CD4-positive, alpha-beta T cell treated with Interleukin-4 for 4 hours (primary cell): ENCODE data around the gene CHRM4.
"Not testable (repeated sequence)": the region's sequence is repeated elsewhere in the genome, so short reads cannot be mapped to it uniquely, and the experiment has no call there.

Source experiments
- DNase-seq: peaks from one replicate; pipeline ENCODE4 v3.0.0-alpha.2; 2020

Gene CHRM4

GRCh38 chr11:46381819-46382645, 9.5 kb downstream of the CHRM4 start:
- DNase-seq = no peak

DNA sequence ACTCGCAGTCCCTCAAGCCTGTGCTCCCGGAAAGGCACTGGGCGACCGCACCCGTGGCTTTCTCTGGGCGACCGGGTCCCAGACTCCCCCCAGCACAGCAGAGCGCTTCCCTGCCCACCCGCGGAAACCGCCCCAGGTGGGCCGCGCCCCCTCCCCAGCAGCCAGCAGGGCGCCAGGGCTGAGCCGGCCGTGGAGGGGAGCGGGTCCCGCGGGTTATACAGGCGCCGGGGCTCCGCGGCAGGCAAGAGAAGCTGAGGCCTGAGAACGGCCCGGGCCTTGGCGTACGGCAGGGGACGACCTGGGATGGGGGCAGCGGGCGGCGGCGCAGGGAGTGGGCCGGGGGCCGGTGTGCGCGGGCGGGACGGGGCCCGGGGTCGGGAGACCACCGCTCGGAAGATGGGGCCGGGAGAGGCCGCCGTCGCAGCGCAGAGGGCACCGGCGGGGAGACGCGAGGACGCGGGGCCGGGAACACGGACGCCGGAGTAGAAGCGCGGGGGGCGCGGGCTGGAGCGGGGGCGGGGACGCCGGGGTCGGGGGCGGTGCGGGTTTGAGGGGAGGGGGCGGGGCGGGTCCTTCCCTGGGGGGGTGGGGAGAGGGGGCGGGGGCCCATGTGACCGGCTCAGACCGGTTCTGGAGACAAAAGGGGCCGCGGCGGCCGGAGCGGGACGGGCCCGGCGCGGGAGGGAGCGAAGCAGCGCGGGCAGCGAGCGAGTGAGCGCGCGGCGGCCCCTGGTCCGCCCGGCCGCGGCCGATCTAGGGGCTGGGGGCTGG, 10.3 kb downstream of the CHRM4 start, which contains the start of gene MDK:
Gene MDK (plus strand): TSS at position 622 of the 771 bp plus-strand sequence. CDS start 389 bp downstream, outside the sequence.
- DNase-seq = no peak

GRCh38 chr11:46380340-46381047, 11.1 kb downstream of the CHRM4 start:
- DNase-seq = peak; percentile 41

DNA sequence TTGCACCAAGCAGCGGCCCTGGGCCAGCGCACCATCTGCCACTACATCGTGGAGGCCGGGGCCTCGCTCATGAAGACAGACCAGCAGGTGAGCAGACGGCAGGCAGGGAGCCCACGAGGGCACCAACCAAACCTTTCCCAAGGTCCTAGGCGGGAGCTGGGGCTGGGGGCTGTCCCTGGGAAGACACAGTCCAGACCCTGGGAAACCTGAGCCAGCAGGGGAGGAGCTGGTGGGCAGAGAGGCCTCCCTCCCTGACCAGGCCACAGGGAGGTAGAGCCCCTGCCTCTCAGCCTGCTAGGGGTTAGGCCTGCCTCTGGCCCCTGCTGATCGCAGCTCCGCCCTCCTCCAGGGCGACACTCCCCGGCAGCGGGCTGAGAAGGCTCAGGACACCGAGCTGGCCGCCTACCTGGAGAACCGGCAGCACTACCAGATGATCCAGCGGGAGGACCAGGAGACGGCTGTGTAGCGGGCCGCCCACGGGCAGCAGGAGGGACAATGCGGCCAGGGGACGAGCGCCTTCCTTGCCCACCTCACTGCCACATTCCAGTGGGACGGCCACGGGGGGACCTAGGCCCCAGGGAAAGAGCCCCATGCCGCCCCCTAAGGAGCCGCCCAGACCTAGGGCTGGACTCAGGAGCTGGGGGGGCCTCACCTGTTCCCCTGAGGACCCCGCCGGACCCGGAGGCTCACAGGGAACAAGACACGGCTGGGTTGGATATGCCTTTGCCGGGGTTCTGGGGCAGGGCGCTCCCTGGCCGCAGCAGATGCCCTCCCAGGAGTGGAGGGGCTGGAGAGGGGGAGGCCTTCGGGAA, 11.9 kb downstream of the CHRM4 start:
- DNase-seq = not testable (repeated sequence)

GRCh38 chr11:46378811-46379481, 12.6 kb downstream of the CHRM4 start:
- no peak for DNase-seq

DNA sequence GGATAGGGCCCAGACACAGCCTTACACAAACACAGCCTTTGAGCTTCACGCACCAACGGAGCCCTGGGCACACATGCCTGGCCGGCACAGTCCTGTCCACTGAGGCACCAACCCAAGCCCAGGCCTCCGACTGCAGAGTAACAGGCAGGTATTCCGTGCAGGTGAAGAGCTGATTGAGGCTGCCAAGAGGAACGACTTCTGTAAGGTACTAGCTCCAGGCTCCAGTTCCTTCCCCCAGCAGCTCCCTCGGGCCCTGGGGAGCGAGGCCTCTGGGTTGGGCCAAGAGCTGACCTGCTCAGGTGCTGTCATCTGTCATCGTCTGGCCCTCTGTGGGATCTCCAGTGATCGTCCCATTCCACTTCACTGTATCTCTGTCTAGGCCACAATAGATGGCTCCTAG, 13.3 kb downstream of the CHRM4 start:
- DNase-seq = no peak

- no peak for DNase-seq
Measured at GRCh38 chr11:46377831-46378230, 13.7 kb downstream of the CHRM4 start.

DNA sequence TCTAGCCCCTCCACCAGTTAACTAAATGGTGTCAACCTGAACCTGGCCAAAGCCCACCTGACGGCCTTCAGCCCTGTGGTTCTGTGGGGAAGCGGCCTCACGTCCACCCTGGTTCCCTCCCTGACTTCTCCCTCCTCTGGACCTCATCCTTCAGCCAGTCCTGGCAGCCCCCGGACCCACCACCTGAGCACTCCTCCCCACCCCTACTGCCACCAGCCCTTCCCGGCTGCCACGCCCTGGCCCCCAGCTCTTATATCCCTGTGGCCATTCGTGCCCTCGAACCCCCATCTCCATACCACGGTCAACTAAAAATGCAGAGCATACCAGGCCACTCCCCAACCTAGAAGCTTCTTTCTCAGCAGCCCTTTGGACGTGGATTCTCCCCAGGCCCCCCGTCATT, 14.3 kb downstream of the CHRM4 start:
- no peak for DNase-seq

DNA sequence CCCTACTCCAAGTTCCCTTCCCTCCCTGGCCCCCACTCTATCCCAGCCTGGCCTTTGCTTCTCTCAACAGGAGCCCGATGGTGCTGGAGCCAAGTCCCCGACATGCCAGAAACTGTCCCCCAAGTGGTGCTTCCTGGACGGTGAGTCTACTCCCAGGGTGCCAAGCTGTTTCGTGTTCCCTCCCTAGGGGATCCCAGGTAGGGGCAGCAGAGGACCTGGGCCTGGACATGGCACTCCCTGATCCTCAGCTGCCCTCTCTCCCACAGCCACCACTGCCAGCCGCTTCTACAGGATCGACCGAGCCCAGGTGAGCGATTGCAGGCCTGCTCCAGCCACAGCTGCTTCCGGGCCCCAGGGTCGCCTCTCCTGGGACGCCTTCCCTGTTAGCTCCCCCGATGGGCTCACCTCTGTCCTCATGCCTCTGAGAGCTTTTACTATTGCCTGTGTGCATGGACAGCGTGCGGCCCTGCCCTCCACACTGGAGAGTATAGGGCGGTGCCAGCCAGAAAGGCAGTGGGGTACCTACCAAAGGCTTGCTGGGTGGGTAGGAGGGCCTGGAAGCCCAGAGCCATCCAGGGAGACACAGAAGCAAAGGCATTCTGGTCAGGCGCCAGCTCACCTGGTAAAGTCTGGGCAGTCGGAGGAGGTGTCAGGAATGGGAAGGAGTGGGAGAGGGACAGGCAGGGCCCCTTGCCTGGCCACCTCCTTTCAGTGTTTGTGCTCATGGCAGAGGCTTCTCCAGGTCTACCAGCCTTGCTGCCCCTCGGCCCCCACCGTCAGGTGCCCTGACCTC, 15.1 kb downstream of the CHRM4 start:
- DNase-seq = no peak

GRCh38 chr11:46375392-46376101, 16.0 kb downstream of the CHRM4 start:
- DNase-seq = no peak

DNA sequence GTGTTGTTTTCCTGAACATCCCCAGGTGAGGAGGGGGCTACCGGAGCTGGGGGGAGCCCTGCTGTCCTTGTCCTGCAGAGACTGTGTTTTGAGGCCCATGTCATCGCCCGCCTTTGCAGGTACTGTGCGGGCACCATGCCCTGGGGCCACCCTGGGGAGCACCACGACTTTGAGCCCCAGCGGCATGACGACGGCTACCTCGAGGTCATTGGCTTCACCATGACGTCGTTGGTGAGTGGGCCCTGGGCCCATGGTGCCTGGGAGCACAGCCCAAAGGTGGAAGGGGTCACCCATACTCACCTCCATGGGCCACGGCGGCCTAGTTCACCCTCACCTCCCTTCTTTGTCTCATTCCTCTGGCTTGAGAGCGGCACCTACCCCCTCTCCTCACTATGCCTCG, 16.8 kb downstream of the CHRM4 start:
- DNase-seq = no peak

- no peak for DNase-seq
Measured at GRCh38 chr11:46373787-46374740, 17.5 kb downstream of the CHRM4 start.

DNA sequence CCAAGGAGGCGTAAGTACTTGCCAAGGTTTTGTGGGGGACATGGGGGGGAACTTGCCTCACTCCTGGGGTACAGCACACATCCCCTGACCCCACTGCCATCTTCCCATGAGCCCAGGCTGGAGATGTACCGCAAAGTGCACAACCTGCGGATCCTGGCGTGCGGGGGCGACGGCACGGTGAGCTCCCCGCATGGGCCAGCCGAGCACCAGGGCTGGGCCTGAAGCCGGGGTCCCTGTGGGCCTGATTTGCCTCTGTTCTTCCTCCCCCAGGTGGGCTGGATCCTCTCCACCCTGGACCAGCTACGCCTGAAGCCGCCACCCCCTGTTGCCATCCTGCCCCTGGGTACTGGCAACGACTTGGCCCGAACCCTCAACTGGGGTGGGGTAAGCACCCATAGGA, 19.1 kb downstream of the CHRM4 start:
- DNase-seq = not testable (repeated sequence)

DNA sequence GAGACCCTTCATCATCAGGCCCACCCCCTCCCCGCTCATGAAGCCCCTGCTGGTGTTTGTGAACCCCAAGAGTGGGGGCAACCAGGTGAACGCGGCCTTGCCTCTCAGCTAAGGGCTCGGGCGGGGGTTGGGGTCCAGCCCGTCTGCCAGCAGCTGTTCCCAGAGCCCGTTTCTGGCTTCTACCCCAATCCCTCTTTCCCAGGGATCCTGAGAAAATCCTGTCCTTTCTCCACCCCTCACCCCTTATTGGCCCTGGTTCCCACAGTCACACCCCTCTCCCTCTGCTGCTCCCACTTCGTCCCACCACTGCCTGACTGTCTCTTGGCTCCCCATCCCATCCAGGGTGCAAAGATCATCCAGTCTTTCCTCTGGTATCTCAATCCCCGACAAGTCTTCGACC, 19.5 kb downstream of the CHRM4 start:
- no peak for DNase-seq

DNA sequence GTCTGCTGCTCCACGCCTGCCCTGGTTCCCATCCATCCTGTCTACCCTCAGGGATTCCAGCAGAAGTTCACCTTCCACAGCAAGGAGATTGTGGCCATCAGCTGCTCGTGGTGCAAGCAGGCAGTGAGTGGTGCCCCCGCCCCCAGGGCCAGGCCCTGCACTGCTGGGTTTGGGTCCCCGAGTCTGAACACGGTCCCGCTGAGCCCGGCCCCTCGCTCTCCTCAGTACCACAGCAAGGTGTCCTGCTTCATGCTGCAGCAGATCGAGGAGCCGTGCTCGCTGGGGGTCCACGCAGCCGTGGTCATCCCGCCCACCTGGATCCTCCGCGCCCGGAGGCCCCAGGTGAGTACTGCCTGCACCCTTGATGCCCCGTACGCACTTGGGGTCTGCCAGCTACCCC, 20.3 kb downstream of the CHRM4 start:
- not testable (repeated sequence) for DNase-seq

DNA sequence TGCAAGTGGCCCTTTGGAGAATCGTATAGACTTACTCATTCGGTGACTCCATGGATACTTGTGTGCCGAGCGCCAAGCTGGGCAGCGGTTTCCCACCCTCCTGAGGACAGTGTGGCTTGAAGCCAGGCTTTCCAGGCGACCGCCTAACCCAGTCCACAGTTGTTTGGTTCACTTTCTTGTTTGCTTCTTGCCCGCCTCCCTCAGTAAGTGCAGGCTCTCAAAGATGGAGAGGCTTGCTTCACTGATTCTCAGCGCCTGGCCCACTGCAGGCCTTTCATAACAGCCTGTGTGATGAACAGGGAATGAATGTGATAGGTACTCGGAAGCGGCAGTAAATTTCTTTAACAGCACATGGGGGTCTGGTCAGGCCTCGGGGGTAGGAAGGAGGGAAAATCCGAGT, 21.3 kb downstream of the CHRM4 start:
- DNase-seq = no peak

DNA sequence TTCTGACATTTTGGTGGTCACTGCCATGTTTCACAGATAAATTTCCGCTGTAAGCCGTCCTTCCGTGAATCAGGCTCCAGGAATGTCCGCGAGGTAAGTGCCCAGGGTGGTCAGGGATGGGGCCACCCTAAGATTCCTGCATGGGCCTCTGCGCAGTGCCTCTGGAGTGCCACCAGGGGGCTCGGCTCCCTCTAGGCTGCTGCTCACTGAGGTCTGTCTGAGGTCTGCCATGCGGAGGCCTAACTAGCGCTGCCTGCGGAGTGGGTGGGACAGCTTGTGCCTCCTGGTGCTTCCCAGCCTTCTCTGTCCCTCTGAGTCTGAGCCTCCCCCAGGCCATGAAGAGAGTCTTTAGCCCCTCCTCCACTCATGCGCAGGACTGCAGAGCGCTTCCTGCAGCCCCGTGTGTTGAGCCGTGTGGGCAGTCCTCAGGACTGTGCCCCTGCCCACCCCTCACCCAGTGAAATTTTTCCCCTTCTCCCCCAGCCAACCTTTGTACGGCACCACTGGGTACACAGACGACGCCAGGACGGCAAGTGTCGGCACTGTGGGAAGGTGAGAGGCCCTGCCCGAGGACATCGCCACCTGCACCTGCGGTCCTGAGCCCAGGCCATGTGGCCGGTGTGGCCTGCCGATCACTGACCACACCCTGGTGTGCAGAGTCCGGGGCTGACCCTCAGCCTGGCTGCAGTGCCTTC, 22.0 kb downstream of the CHRM4 start:
- peak; percentile 40 for DNase-seq

GRCh38 chr11:46367916-46368267, 23.7 kb downstream of the CHRM4 start:
- no peak for DNase-seq
